HG03064 (cell line): ENCODE data around the gene TBX10.
"Not testable (repeated sequence)": the region's sequence is repeated elsewhere in the genome, so short reads cannot be mapped to it uniquely, and the experiment has no call there.

Source experiments
- ATAC-seq: cut with Tn5 transposase; IDR thresholded peaks from one replicate; pipeline ENCODE4 v1.9.1; 2021; ENCODE audit warnings: low read depth; ENCODE audit not compliant: unreplicated experiment

The TBX10 gene

DNA sequence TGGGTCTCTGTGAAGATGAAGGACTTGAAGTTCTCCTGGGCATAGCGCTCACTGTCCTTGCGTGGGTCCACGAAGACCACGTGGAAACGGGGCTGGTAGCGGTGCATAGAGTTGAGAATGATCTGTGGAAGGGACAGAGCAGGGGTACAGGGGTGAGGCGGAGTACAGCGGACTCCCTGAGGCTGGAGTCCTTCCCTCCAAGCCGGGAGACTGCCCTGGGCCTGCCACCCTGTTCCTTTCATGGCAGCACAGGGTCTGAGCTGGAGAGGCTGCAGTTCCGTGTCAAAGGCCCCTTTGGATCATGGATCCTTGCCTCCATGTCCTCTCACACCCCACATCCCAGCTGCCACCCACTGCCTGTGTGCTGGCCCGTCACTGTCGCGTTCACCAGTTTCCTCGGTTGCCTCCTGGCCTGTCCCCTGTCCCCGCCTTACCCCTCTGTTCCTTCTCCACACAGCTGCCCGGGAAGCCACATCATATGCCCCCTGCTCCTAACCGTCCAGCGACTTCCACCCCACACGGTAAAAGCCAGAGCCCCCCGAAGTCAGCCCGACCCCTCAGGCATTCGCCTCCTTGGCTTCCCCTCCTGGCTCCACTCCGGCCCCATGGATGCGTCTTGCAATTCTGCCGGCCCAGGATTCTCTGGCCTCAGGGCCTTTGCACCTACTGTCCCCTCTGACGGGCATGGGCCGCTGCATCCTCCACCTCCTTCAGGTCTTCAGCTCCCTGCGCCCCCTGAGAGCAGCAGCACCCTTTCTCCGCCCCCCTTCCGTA, 6.4 kb downstream of the TBX10 start:
- ATAC-seq: no peak

DNA sequence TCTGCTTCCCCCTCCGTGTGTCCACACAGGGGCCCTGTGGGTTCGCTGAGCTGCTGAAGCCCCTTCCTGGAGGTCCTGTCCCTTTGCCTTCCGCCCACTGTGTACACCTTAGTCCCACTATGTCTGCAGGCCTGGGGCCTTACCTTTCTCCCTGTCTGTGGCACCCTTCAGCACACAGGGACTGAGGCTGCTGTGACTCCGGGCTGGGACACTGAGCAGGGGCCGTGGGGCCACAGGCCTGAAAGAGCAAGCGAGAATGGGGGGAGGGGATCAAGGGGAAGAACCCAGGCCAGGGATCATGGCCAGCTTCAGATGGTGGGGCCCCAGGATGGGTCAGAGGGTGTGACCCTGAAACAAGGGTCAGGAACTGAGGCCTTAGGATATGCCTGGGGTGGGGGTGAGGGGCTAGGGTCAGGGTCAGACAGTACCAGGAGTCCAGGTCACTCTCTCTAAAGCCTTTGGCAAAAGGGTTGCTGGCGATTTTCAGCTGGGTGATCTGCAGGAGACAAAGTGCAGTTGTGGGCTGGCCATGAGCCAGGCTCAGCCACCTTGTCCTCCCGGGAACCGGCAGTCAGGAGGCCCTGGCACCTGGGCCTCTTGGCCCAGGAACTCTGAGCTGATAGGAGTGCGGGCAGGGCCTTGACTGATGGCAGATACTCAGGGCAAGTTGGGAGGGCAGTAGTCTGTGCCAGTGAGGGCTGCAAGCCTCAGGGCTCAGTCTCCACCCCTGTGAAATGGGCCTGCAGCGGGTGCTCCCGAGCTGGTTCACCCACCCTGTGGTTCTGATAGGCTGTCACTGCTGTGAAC, 7.2 kb downstream of the TBX10 start:
- ATAC-seq: no peak

DNA sequence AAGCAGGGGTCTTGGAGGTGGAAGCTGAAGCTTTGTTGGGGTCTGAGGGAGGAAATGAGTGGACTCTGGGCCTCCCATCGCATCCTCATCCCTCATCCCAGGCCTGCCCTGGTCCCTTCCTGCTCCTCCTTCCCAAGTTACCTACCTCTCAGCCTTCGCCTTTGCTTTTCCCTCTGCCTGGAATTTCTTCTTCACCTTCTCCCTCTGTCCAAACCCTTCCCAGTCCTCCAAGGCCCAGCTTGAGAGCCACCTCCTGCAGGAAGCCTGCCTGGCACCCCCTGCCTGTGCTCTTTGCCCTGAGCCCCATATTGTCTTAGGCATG, 7.7 kb downstream of the TBX10 start:
- no peak for ATAC-seq

DNA sequence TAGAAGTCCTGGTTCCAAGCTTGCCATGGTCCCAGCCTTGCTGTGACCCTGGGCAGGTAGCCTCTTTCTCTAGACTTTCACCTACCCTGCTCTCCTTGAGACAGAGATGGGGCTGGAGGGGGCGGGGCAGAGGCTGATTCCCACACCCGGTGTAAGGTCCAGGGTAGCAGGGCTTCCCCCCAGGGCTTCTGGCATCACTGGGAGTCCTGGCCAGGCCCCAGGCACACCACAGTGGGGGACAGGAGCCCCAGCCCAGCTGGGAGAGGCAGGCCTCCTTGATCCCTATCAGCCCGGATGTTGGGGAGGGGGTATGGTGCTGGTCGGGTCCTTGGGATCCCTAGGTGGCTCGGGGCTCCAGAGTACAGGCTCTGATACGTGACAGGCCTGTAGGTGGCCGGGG, 8.2 kb downstream of the TBX10 start:
- ATAC-seq: no peak

DNA sequence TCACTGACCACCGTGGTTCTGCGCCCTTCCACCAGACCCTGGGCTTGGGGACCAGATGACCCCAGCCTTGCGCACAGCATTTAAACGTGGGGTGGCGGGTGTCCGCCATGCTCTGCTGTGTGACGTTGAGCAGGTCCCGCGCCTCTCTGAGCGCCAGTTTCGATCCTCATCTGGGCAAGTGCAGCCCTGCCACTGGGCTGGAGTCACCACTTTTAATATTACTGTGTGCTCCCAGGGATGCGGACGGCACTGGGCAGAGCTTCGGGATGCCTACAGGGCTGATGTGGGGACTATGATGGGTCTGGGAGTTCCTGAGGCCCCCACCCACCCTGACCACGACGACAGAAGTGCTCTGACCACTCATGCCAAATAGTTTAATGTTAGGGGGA, 8.6 kb downstream of the TBX10 start:
- ATAC-seq: no peak

DNA sequence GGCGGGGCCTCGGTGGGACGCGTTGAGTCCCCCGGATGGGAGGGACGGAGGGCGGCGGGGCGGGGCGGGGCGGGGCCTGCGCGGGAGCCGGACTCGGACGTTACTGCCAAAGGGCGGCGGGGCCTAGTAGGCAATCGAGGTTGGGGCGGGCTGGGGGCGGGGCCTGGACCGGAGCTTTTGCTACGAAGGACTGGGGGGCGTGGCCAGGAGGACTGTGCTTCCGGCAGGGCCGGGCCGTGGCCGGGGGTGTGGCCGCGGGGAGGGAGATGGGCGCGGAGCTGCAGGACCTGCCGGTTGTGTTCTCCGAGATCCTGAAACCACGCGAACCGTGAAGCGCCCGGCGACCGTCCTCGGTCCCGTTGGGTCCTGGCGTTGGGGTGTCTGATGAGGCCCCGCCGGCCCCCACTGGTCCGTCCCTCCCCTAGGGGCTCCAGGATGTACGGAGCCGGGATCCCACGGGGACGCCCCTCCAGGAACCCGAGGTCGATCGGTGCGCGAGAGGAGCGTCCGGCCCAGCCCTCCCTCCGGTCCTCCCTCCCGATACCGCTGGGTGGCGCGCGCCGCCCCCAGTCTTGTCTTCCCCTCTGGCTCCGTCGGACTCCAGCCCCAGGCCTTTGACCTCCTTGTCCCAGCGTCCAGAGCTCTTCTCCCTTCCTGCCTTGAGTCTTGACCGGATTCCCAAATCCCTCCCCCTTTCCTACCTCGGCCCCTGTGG, 9.2 kb downstream of the TBX10 start:
- peak; percentile 61 for ATAC-seq

GRCh38 chr11:67629386-67630227, 10.0 kb downstream of the TBX10 start, which contains the start of gene NUDT8:
NUDT8 (minus strand) TSS chr11:67629937; CDS start chr11:67629911, 26 bp downstream.
- peak; percentile 41 for ATAC-seq

GRCh38 chr11:67628710-67629385, 10.7 kb downstream of the TBX10 start:
- ATAC-seq: no peak

GRCh38 chr11:67627812-67628624, 11.5 kb downstream of the TBX10 start:
- ATAC-seq: no peak

DNA sequence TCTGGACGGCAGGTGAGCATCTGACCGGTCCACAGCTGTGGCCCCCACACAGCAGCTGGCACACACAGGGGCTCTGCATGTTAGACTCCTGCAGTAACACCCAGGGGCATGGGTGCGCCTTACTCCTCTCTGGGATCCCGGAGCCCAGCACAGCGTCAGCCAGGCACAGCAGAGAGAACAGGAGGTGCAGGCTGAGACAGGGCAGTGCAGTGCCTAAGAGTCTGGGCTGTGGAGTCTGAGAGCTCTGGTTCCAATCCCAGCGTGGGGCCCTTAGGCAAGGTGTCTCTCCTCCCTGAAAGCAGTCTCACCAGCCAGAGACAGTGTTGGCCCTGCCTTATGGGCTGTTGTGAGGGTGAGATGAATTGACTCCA, 12.1 kb downstream of the TBX10 start:
- ATAC-seq: no peak

- no peak for ATAC-seq
These were observed 12.6 kb downstream of the TBX10 start for GRCh38 chr11:67626970-67627369.

DNA sequence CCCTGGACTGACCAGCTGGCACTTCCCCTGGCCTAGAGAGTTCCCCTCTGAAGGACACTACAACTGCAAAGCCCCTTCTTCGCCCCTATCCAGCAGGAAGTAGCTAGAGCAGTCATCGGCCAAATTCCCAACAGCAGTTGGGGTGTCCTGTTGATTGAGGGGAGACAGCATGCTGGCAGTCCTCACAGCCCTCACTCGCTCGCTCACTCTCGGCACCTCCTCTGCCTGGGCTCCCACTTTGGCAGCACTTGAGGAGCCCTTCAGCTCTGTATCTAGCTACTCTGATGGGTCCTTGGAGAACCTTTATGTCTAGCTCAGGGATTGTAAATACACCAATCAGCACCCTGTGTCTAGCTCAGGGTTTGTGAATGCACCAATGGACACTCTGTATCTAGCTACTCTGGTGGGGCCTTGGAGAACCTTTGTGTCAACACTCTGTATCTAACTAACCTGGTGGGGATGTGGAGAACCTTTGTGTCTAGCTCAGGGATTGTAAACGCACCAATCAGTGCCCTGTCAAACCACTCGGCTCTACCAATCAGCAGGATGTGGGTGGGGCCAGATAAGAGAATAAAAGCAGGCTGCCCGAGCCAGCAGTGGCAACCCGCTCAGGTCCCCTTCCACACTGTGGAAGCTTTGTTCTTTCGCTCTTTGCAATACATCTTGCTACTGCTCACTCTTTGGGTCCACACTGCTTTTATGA, 13.3 kb downstream of the TBX10 start:
- ATAC-seq: not testable (repeated sequence)

GRCh38 chr11:67623795-67624194, 15.8 kb downstream of the TBX10 start:
- not testable (repeated sequence) for ATAC-seq

GRCh38 chr11:67622905-67623304, 16.7 kb downstream of the TBX10 start:
- ATAC-seq: not testable (repeated sequence)

DNA sequence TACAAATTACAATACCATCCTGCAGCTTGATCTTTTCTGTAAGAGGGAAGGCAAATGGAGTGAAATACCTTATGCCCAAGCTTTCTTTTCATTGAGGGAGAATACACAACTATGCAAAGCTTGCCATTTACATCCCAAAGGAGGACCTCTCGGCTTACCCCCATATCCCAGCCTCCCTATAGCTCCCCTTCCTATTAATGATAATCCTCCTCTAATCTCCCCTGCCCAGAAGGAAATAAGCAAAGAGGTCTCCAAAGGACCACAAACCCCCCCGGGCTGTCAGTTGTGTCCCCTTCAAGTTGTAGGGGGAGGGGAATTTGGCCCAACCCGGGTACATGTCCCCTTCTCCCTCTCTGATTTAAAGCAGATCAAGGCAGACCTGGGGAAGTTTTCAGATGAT, 17.6 kb downstream of the TBX10 start:
- not testable (repeated sequence) for ATAC-seq

- ATAC-seq: not testable (repeated sequence)
These were observed 18.9 kb downstream of the TBX10 start for GRCh38 chr11:67620621-67621020.

- ATAC-seq: not testable (repeated sequence)
These were observed 19.6 kb downstream of the TBX10 start for GRCh38 chr11:67619683-67620618.
